RCC 7860 (cell line): ENCODE results near the gene MRPL39.

Experiments used
- DNase-seq: peaks from one replicate; pipeline ENCODE4 v3.0.0-alpha.2; 2015; ENCODE audit warnings: low spot score
- FAIRE-seq: peaks from 2 replicates; lab custom pipeline; 2012; peaks lifted over from hg19 to GRCh38; lab: Jason Lieb, UNC

Gene MRPL39

GRCh38 chr21:25615880-25616279 lies 8.6 kb upstream of the MRPL39 start:
- no peak for DNase-seq
- no peak for FAIRE-seq

GRCh38 chr21:25614441-25614840 lies 7.2 kb upstream of the MRPL39 start:
- no peak for FAIRE-seq
- DNase-seq = no peak

- DNase-seq (peak; percentile 63), FAIRE-seq (peak; percentile 66)
These were observed 910 bp upstream of the MRPL39 start for GRCh38 chr21:25608044-25608737.

- FAIRE-seq (no peak), DNase-seq (no peak)
These were observed 17.4 kb downstream of the MRPL39 start for GRCh38 chr21:25589887-25590286.

GRCh38 chr21:25586791-25587190 lies 20.5 kb downstream of the MRPL39 start:
- FAIRE-seq = no peak
- DNase-seq = no peak

GRCh38 chr21:25586326-25586725 lies 21.0 kb downstream of the MRPL39 start:
- DNase-seq (no peak), FAIRE-seq (no peak)

GRCh38 chr21:25584833-25585676 lies 22.2 kb downstream of the MRPL39 start:
- DNase-seq (no peak), FAIRE-seq (no peak)

- no peak for DNase-seq
- no peak for FAIRE-seq
These were observed 23.7 kb downstream of the MRPL39 start for GRCh38 chr21:25583370-25584130.

GRCh38 chr21:25582888-25583287 lies 24.4 kb downstream of the MRPL39 start:
- no peak for DNase-seq
- no peak for FAIRE-seq

GRCh38 chr21:25582164-25582790 lies 25.0 kb downstream of the MRPL39 start:
- FAIRE-seq (no peak), DNase-seq (no peak)

- FAIRE-seq (no peak), DNase-seq (no peak)
These were observed 25.7 kb downstream of the MRPL39 start for GRCh38 chr21:25581582-25581981.

- FAIRE-seq (no peak), DNase-seq (no peak)
These were observed 26.4 kb downstream of the MRPL39 start for GRCh38 chr21:25580912-25581260.

- FAIRE-seq = peak; percentile 66
These were observed 27.9 kb downstream of the MRPL39 start for GRCh38 chr21:25579226-25580013.

GRCh38 chr21:25578056-25578961 lies 29.0 kb downstream of the MRPL39 start:
- DNase-seq (no peak), FAIRE-seq (no peak)

More at GRCh38 chr21:25579226-25580013, 27.9 kb downstream of the MRPL39 start:
- DNase-seq = no peak

- FAIRE-seq (no peak), DNase-seq (no peak)
These were observed 29.7 kb downstream of the MRPL39 start for GRCh38 chr21:25577424-25578055.

- FAIRE-seq (peak; percentile 100), DNase-seq (peak; percentile 99)
These were observed 33.7 kb downstream of the MRPL39 start for GRCh38 chr21:25573409-25574206.

GRCh38 chr21:25572861-25573310 lies 34.4 kb downstream of the MRPL39 start:
- peak; percentile 68 for DNase-seq
- FAIRE-seq = no peak

GRCh38 chr21:25571726-25572121 lies 35.6 kb downstream of the MRPL39 start:
- FAIRE-seq (peak; percentile 69), DNase-seq (peak; percentile 48)
